Activated CD4-positive, CD25-positive, alpha-beta regulatory T cell treated with anti-CD3 and anti-CD28 coated beads, Interleukin-2, amount 50 U/mL, for 72 hours (primary cell): ENCODE measurements around the gene SMIM22.

Experiments used
- DNase-seq: peaks from one replicate; pipeline ENCODE4 v3.0.0; 2021

Gene SMIM22

GRCh38 chr16:4797805-4798252 is 2.7 kb downstream of the SMIM22 start:
- no peak for DNase-seq

DNA sequence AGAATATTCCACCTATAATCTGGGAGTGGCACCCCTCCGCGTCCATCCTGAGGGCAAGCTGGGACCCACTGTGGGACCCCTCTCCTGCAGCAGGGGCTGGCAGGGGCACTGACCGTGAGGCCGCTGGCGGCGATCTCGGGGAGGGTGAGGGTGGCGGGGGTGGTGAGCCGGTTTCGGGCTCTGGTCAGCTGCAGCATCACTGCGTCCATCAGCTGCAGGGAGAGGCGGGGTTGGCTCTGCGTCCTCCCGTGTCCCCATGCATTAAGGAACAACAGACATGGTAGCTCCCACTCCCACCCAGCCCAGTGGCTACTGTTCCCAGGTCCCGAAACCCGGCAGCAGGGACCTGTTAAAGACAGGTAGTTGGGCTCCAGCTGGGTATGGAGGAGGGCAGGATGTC is 3.3 kb downstream of the SMIM22 start:
- no peak for DNase-seq

DNA sequence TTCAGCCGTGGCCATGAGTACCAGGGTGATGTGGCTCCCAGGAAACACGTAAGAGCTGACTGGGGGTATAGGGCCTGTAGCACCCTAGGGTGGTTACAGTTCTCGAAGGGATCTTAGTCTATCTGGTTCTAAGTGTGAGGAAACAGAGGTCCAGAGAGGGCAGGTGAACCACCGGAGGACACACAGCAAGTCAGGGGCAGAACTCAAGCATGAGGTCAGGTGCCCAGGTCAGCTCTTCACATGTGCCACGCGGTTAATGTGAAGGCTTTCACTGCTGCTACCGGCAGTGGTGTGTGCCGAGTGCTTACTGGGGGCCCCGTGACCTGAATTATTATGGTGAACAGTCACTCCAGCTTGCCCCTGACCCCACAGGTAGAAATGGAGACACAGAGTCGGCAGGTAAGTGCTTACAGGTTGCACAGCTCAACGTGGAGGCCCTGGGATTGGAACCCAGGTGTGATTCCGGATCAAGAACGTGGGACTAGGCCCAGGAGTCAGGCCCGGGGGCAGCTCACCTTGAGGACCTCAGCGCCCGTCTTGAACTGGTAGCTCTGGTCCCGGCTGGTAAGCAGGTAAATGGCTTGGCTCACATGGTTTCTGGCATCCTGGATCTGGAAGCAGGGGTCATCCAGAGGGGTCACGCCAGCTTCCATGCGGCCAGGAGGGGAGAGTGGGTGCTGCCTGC is 4.1 kb downstream of the SMIM22 start:
- no peak for DNase-seq

DNA sequence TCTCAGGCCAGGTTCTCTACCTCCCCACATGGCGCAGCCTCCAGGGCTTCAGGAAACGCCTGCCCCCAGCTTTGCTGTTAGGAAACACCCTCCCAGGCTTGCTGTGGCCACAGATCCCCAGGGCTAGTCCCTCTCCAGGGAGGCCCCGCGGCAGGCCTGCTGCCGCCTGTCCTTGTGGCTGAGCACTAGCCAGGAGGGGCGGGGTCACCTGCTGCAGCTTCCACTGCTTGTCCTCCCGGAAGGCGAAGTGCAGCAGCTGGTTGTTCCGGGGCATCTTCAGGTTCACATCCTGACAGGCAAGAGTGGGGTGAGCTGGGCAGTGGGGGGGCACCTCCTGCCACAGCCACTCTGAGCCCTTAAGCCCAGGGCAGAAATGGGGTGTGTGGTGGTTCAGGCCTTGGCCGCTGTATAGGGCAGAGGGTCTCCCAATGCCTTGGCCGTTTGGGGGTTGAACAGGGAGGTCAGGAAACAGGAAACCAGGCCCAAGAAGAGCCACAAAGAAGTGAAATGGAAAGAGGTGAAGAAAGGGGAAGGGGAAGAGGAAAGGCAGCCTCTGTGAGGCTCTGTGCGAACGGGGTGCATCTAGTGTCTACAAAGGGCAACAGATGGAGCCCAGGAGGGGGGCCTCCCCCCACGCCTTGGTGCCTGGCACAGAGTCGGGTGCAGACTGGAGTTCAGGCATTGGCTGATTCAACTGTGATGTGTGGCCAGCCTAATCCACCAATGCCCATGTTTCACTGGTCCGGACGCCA is 5.3 kb downstream of the SMIM22 start:
- no peak for DNase-seq

GRCh38 chr16:4801051-4801961 is 6.1 kb downstream of the SMIM22 start:
- no peak for DNase-seq

DNA sequence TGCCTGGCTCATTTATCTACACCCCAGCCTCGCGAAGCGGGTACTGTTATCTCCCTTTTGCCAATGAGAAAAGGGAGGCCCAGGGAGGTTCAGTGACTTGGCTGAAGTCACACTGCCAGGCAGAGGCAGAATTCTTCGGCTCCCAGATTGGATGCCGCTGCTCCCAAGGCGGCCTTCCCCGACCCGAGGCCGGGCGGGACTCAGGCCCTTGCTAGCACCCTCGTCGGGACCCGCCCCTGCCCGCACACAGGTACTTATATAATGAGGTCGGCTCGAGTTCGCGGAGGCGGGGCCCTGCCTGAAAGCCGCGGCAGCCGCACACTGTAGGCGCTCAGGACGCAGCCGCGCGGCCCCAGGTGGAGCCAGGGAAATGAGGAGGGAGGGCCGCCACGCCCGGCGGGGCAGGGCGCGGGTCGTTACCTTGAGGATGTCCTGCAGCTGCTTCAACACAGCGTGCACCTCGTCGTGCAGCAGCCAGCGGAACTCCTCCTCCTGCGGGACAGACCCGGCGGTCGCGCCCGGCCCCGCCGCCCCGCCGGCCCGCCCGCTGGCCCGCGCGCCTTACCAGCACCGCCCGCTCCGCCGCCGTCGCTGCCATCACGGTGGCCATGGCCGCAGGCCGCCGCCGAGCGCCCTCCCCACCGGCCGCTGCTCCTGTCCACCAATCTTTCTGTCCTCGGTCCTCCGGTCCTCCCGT is 6.9 kb downstream of the SMIM22 start, which contains the start of gene ROGDI:
Gene ROGDI (minus strand): TSS at position 672 of the 697 bp plus-strand sequence. CDS start 62 bp downstream, at position 610.
- peak; percentile 81 for DNase-seq

DNA sequence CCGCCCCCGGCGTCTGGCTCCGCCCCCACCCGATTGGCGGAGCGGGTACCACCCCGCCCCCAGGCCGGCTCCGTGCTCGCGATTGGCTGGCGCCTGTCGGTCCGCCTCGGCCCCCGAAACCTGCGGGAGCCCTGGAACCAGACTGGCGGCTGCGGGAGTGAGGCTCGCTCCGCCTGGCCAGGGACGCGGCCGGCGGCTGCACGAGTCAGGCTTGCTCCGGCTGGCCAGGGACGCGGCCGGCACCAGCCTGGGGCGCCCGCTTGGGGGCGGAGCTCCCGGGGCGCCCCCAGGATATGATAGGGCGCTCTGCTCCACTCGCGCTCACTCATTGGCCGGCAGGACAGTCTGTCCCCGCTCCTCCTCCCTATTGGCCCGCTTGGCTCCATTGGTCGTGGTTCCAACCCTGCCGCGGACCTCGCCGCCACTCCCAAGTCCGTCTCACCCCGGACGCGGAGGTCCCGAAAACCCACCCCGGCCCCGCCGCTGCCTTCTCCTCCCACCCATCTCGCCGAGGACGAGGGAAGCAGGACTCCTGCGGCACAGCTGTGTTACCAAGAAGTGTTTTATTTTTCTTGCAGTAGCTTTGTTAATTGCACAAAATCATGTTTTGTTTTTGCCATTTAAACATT is 7.6 kb downstream of the SMIM22 start:
- DNase-seq = peak; percentile 95

GRCh38 chr16:4803401-4803844 is 8.3 kb downstream of the SMIM22 start:
- no peak for DNase-seq

GRCh38 chr16:4803898-4804762 is 9.0 kb downstream of the SMIM22 start:
- no peak for DNase-seq

DNA sequence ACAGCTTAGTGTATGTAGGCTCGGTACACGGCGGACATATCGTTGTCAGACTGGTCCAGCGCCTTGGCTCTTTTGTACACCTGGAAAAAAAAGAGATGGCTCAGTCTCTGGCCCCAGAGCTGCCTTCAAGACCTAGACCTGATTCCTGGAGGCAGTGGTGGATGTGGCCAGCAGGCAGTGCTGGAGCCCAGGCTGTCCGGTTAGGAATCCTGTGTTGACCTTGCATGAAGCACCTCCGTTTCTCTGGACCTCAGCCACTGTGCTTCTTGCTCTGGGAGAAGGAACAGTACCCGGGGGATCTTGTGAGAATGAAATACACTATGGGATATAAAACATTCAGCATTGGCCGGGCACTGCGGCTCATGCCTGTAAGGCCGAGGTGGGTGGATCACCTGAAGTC is 10.1 kb downstream of the SMIM22 start:
- DNase-seq = no peak

- no peak for DNase-seq
Measured at GRCh38 chr16:4806280-4806679, 11.1 kb downstream of the SMIM22 start.

GRCh38 chr16:4811242-4811641 is 16.1 kb downstream of the SMIM22 start:
- DNase-seq = no peak

DNA sequence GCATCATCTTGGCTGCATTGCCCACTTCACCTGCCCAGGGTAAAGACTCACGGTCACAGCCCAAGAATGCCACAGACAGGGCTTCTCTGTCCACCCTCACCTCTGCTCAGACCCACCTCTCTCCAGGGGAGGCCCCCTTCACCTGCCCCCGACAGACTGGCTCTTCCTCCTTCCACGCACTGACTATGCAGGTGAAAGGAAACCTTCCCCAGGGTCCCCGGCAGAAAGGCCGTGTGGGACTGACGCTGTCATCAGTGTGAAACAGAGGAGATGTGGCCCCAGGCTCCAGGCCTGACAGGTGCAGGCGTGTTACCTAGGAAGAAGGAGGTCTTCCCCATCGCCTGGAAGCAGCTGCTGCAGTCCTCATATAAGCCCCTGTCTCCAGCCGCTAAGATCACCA is 16.6 kb downstream of the SMIM22 start:
- no peak for DNase-seq

- DNase-seq = no peak
Measured at GRCh38 chr16:4813251-4814003, 18.3 kb downstream of the SMIM22 start.

GRCh38 chr16:4814046-4814445 is 18.9 kb downstream of the SMIM22 start:
- no peak for DNase-seq

DNA sequence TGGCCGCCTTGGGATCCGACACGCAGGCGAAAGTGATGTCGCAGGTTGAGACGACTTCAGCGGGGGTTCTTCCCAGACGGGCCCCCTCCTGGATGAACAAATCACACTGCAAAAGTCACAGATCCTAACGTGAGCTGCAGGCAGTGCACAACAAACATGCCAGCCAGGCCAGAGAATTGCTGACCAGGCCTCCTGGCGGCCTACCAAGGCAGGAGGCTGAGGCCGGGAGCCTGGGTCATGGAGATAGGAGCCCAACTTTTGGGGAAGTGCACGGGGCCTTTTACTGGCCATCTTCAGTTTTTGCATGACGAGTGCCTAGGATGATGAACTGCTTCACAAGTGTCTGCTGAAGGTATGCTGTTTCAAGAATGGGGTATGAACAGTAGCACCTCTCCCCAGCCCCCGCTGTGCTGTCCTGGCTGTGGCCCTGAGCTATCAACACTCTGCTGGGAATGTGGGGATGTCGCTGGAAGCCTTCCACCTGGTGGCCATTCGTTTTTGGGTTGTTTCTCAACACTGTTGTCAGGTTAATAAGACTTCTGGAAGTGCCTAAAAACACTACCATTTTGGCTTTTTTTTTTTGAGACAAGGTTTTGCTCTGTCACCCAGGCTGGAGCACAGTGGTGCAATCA is 19.5 kb downstream of the SMIM22 start:
- no peak for DNase-seq

DNA sequence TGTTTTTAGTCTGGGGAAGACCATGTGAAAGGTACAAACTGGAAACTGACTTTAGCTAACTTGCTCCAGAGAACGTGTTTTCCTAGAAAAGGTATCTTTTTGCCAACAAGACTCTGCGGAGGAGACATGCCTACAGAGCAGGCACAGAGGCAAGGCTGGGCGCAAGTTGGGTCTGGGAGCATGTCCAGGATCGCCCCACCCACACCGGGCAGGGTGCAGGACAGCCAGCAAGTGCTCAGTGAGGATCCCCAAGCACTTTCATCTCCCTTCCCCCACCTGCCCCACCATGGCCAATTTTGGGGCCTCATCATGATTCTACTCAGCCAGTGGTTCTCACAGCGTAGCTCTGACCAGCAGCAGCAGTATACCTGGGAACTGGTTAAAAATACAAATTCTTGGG is 25.5 kb downstream of the SMIM22 start:
- no peak for DNase-seq

GRCh38 chr16:4825196-4825595 is 30.0 kb downstream of the SMIM22 start:
- no peak for DNase-seq

- DNase-seq = no peak
Measured at GRCh38 chr16:4826526-4826925, 31.4 kb downstream of the SMIM22 start.

DNA sequence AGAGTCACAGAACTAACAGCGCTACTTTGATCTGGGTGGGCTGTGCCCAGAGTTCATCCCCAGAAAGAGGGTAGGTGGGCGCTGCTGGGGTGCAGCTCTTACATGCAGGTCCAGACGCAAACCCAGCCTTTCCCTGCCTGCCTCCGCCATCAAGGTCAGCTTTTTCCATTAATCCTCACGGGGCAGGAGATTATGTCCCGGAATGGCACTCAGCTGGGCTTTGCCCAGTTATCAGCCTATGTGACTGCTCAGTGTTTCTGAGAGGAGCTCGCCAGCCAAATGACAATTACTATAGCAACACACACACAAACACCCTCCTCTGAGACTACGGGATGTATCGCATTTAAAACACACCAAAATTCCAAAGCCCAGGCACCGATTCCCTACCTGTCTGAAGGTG is 31.8 kb downstream of the SMIM22 start:
- DNase-seq = no peak
